Mammary epithelial cell (primary cell): ENCODE measurements around the gene ERC1.

Experiments used
- CTCF ChIP-seq, 2 donors: IDR thresholded peaks in 1 of 2; conservative IDR thresholded peaks in 1 of 2; 2 replicates each; pipeline ENCODE4 v1.5.1; 2011 to 2012; ENCODE audit warnings: inconsistent platforms in 2 of 2, low read length in 2 of 2, mild to moderate bottlenecking in 2 of 2, control low read depth in 1 of 2, low read depth in 1 of 2; ENCODE audit not compliant: insufficient read depth in 1 of 2; ENCODE audit errors: extremely low read depth in 1 of 2
- EZH2 ChIP-seq: IDR thresholded peaks from 2 replicates; pipeline ENCODE4 v1.6.1; 2012; ENCODE audit warnings: low read length, inconsistent platforms, borderline replicate concordance

DNA sequence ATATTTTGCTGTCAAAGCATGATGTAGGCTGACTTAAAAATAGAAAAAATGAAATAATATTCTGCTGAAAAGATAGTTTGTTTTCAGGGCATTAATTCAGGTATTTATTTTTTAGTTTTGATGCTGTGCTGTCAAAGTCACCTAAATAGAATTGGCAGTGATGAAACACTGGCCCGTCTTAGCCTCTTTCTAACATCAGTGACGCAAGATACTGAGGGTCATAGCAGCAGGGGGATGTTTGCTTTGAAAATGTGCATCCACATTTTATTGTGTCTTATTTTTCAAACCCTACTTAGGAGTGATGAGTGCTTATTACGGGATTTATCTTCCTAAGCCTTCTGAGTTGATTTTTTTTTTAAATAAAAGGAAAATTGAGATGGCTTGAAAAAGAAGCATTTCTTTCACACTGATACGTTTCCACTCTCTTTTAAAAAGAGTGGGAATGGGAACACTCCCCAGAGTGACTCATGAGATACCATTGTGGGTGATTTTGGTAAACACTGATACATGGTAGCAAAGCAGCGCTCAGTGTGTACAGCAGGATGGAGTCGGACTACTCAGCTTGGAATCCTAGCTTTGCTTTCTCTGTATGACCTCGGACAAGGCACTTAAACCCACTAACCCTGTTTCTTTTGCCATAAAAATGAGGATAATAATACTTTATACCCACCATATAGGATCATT, 290.8 kb downstream of the ERC1 start:
- no peak for TF ChIP-seq CTCF (conservative IDR thresholded peaks at IDR 0.05 in 1 of 2, IDR thresholded peaks at IDR 0.05 in 1 of 2; ENCODE audit: extremely low read depth in 1 of 2, insufficient read depth in 1 of 2, low read depth in 1 of 2, low read length in 2 of 2)
- no peak for TF ChIP-seq EZH2
